Endodermal cell (in vitro differentiated cells): Measurements from ENCODE around the gene BTBD9. TPM values are rescaled to one million over a fixed set of nuclear protein-coding genes. Genes with fewer than 3 reads are reported as not detected.

Source experiments
- DNase-seq: peaks from one replicate; pipeline ENCODE4 v3.0.0-alpha.2; 2017
- H3K27ac ChIP-seq: 2 replicates; pipeline ENCODE4 v1.5.1; 2013; ENCODE audit warnings: mild to moderate bottlenecking, low read depth, low read length, moderate library complexity
- H3K27me3 ChIP-seq: 2 replicates; pipeline ENCODE4 v1.6.1; 2013; ENCODE audit warnings: mild to moderate bottlenecking, low read length, moderate library complexity; ENCODE audit not compliant: insufficient read depth, control insufficient read depth, poor library complexity, severe bottlenecking
- H3K36me3 ChIP-seq: 2 replicates; pipeline ENCODE4 v1.7.0; 2013; ENCODE audit warnings: mild to moderate bottlenecking, low read length, moderate library complexity; ENCODE audit not compliant: control insufficient read depth, insufficient read depth
- H3K4me1 ChIP-seq: one replicate; pipeline ENCODE4 v1.7.0; 2013; ENCODE audit warnings: low read length; ENCODE audit not compliant: control insufficient read depth, insufficient read depth
- H3K4me3 ChIP-seq: 2 replicates; pipeline ENCODE4 v1.5.1; 2013; ENCODE audit warnings: mild to moderate bottlenecking, low read length, moderate library complexity
- H3K9ac ChIP-seq: 2 replicates; pipeline ENCODE4 v1.6.1; 2013; ENCODE audit warnings: mild to moderate bottlenecking, low read length, moderate library complexity; ENCODE audit not compliant: poor library complexity, severe bottlenecking; ENCODE audit errors: extremely low read depth
- H3K9me3 ChIP-seq: 2 replicates; pipeline ENCODE4 v1.6.1; 2013; ENCODE audit warnings: mild to moderate bottlenecking, low read length, moderate library complexity; ENCODE audit not compliant: control insufficient read depth
- H3K27ac Mint-ChIP-seq: 2 replicates; pipeline ENCODE4 v1.8.0; 2020; ENCODE audit warnings: mixed read lengths
- H3K27me3 Mint-ChIP-seq: 2 replicates; pipeline ENCODE4 v1.8.0; 2021; ENCODE audit warnings: mild to moderate bottlenecking, mixed read lengths; ENCODE audit not compliant: insufficient read depth
- H3K36me3 Mint-ChIP-seq: 2 replicates; pipeline ENCODE4 v1.8.0; 2020; ENCODE audit warnings: low read depth, mixed read lengths
- H3K4me1 Mint-ChIP-seq: 2 replicates; pipeline ENCODE4 v1.8.0; 2020; ENCODE audit warnings: mixed read lengths
- H3K4me3 Mint-ChIP-seq: 2 replicates; pipeline ENCODE4 v1.8.0; 2020; ENCODE audit warnings: mild to moderate bottlenecking, moderate library complexity, mixed read lengths
- H3K9me3 Mint-ChIP-seq: 2 replicates; pipeline ENCODE4 v1.8.0; 2020; ENCODE audit warnings: mild to moderate bottlenecking, mixed read lengths
- CTCF ChIP-seq: fragments of 200-600 bp; sonication (generic); conservative IDR thresholded peaks from 2 replicates; pipeline ENCODE4 v1.5.0; 2021; ENCODE audit warnings: antibody characterized with exemption, mild to moderate bottlenecking
- WGBS, 2 experiments: methylation state at CpG; one replicate each; pipeline versions ENCODE4 v1.1.5 to v1.1.7; 2013; ENCODE audit warnings: missing lambda C conversion rate in 2 of 2, mixed read lengths in 1 of 2; ENCODE audit not compliant: insufficient coverage in 1 of 2, insufficient read length in 1 of 2; 5-methylcytosine and 5-hydroxymethylcytosine counted together
- total RNA-seq, 2 donors: library from RNA; stranded (reverse); fragmentation: NEBNext Ultra II Directional in 1 of 2; extraction: Animal tissue kit (Norgen Biotek cat#: 25700) in 1 of 2; gene quantifications; 2 replicates in 1 of 2; 3 replicates in 1 of 2; pipeline ENCODE4 v1.2.1, GENCODE V29; 2021

The BTBD9 gene
- total RNA-seq, 2 donors from 2014 or later = 7.6 to 12.3 TPM

GRCh38 chr6:38415231-38416005 is 224.3 kb downstream of the BTBD9 start:
- Histone ChIP-seq H3K27me3 (no peaks in the 10 kb centered on the region), H3K4me3 (no peak overlapping the region), H3K9ac (no peak overlapping the region), H3K4me1 (peaks cover 3% of the 10 kb centered on the region), H3K9me3 (no peaks in the 10 kb centered on the region), H3K36me3 (no peaks in the 10 kb centered on the region), H3K27ac (no peak overlapping the region)
- Mint-ChIP-seq H3K27ac (no peak overlapping the region), H3K4me3 (no peak overlapping the region), H3K27me3 (no peaks in the 10 kb centered on the region), H3K36me3 (no peaks in the 10 kb centered on the region), H3K4me1 (peaks cover 20% of the 10 kb centered on the region), H3K9me3 (no peaks in the 10 kb centered on the region)
- WGBS, 2 experiments = 93 to 95% methylated on average over 3 to 5 of the region's 5 CpGs
- no peak for TF ChIP-seq CTCF
- no peak for DNase-seq

- Histone ChIP-seq H3K36me3 (no peaks in the 10 kb centered on the region), H3K9me3 (no peaks in the 10 kb centered on the region), H3K9ac (no peak overlapping the region), H3K4me1 (peaks cover 3% of the 10 kb centered on the region), H3K27me3 (no peaks in the 10 kb centered on the region), H3K4me3 (no peak overlapping the region), H3K27ac (no peak overlapping the region)
- Mint-ChIP-seq H3K4me1 (peaks cover 22% of the 10 kb centered on the region), H3K4me3 (no peak overlapping the region), H3K27me3 (no peaks in the 10 kb centered on the region), H3K9me3 (no peaks in the 10 kb centered on the region), H3K27ac (no peak overlapping the region), H3K36me3 (no peaks in the 10 kb centered on the region)
- no peak for DNase-seq
- WGBS, 2 experiments = 90 to 96% methylated on average over 3 to 4 of the region's 4 CpGs
- no peak for TF ChIP-seq CTCF
Measured at GRCh38 chr6:38413102-38413800, 226.5 kb downstream of the BTBD9 start.

GRCh38 chr6:38407192-38407591 is 232.5 kb downstream of the BTBD9 start:
- Mint-ChIP-seq H3K36me3 (no peaks in the 10 kb centered on the region), H3K27me3 (no peaks in the 10 kb centered on the region), H3K4me1 (peaks cover 30% of the 10 kb centered on the region), H3K4me3 (no peak overlapping the region), H3K9me3 (no peaks in the 10 kb centered on the region), H3K27ac (no peak overlapping the region)
- WGBS, 2 experiments = 88 to 92% methylated on average over 2 to 3 of the region's 3 CpGs
- no peak for DNase-seq
- H3K36me3 ChIP-seq = no peaks in the 10 kb centered on the region
- no peaks in the 10 kb centered on the region for H3K9me3 ChIP-seq
- no peaks in the 10 kb centered on the region for H3K27me3 ChIP-seq
- no peak for TF ChIP-seq CTCF
- H3K9ac ChIP-seq = no peak overlapping the region
- no peaks in the 10 kb centered on the region for H3K4me1 ChIP-seq
- no peak overlapping the region for H3K4me3 ChIP-seq
- no peak overlapping the region for H3K27ac ChIP-seq
